ENCODE data around the gene CRB2. TPM values are rescaled to one million over a fixed set of nuclear protein-coding genes. Genes with fewer than 3 reads are reported as not detected.

The CRB2 gene
- polyA plus RNA-seq, 1 experiment = not detected

DNA sequence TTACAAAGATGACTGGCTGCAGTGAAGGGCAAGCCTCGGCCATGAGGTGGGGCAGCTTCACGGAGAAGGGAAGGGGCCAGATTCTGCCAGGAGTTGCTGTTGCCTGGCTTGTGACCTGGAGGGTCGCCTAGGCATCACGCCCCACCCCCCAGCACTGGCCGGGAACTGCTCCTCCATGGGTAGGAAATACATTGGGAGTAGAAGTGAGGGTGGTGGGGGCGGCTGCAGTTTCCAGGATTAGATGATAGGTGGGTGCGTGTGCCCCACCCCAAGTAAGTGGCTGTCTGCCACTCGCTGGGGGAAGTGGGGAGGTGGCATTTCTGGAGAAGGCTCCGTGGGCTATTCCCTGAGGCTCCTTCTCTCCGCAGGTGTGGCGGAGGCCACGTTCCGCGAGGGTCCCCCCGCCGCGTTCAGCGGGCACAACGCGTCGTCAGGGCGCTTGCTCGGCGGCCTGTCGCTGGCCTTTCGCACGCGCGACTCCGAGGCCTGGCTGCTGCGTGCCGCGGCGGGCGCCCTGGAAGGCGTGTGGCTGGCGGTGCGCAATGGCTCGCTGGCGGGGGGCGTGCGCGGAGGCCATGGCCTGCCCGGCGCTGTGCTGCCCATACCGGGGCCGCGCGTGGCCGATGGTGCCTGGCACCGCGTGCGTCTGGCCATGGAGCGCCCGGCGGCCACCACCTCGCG is 16.9 kb downstream of the CRB2 start:
- H3K27me3 ChIP-seq (ENCODE audit: control insufficient read depth, insufficient read depth, low read length) = peaks cover 29% of the 10 kb centered on the region

GRCh38 chr9:123373447-123373923 is 17.5 kb downstream of the CRB2 start:
- Histone ChIP-seq H3K4me3 (ENCODE audit: low read depth, low read length) (no peak overlapping the region), H3K36me3 (ENCODE audit: control insufficient read depth, insufficient read depth, low read length) (no peaks in the 10 kb centered on the region), H3K27me3 (ENCODE audit: control insufficient read depth, insufficient read depth, low read length) (peaks cover 29% of the 10 kb centered on the region)
- no peak for TF ChIP-seq CTCF (IDR thresholded peaks at IDR 0.05; ENCODE audit: insufficient read depth, low read depth, low read length)
- ChIA-PET CTCF (interaction anchor here (1.5 kb wide), 1 partner anchor 12 kb away, joined by 3 read pairs; no protein-coding TSS in a partner anchor), POLR2A (no interaction called here)
- DNase-seq (ENCODE audit: low read depth) = no peak

More for the DNA sequence above, 16.9 kb downstream of the CRB2 start:
- no peak for DNase-seq (ENCODE audit: low read depth)
- CTCF ChIA-PET = interaction anchor here (1.0 kb wide), 1 partner anchor 18 kb away, joined by 3 read pairs; no protein-coding TSS in a partner anchor
- Histone ChIP-seq H3K4me3 (ENCODE audit: low read depth, low read length) (no peak overlapping the region), H3K36me3 (ENCODE audit: control insufficient read depth, insufficient read depth, low read length) (no peaks in the 10 kb centered on the region)
- no peak for TF ChIP-seq CTCF (IDR thresholded peaks at IDR 0.05; ENCODE audit: insufficient read depth, low read depth, low read length)
- POLR2A ChIA-PET = no interaction called here

- POLR2A ChIA-PET = no interaction called here
- peaks cover 29% of the 10 kb centered on the region for H3K27me3 ChIP-seq (ENCODE audit: control insufficient read depth, insufficient read depth, low read length)
- no peak for TF ChIP-seq CTCF (IDR thresholded peaks at IDR 0.05; ENCODE audit: insufficient read depth, low read depth, low read length)
- no peak for DNase-seq (ENCODE audit: low read depth)
- CTCF ChIA-PET = interaction anchor here (1.5 kb wide), 1 partner anchor 12 kb away, joined by 3 read pairs; no protein-coding TSS in a partner anchor
- no peak overlapping the region for H3K4me3 ChIP-seq (ENCODE audit: low read depth, low read length)
- H3K36me3 ChIP-seq (ENCODE audit: control insufficient read depth, insufficient read depth, low read length) = no peaks in the 10 kb centered on the region
Observed at GRCh38 chr9:123373946-123374345, 17.9 kb downstream of the CRB2 start.

- Histone ChIP-seq H3K4me3 (ENCODE audit: low read depth, low read length) (no peak overlapping the region), H3K27me3 (ENCODE audit: control insufficient read depth, insufficient read depth, low read length) (peaks cover 27% of the 10 kb centered on the region), H3K36me3 (ENCODE audit: control insufficient read depth, insufficient read depth, low read length) (no peaks in the 10 kb centered on the region)
- CTCF ChIA-PET = interaction anchor here (0.8 to 1.7 kb wide), 5 partner anchors 11 to 26 kb away, joined by 3 to 6 read pairs (median 4); partner anchors contain the start of gene CRB2
- POLR2A ChIA-PET = no interaction called here
- DNase-seq (ENCODE audit: low read depth) = no peak
- no peak for TF ChIP-seq CTCF (IDR thresholded peaks at IDR 0.05; ENCODE audit: insufficient read depth, low read depth, low read length)
Observed at GRCh38 chr9:123375469-123376132, 19.6 kb downstream of the CRB2 start.
